GM10266 (cell line): ENCODE results near the gene HBD.
A peak's percentile ranks its signal among the peaks of the same experiment; 100 is the strongest.

Experiments
- DNase-seq: peaks from one replicate; pipeline ENCODE4 v3.0.0; 2012; ENCODE audit errors: extremely low spot score
- TF ChIP-seq, protein P1 (sequence below): IDR thresholded peaks from 2 replicates; pipeline ENCODE4 v1.5.1; 2012; ENCODE audit warnings: mild to moderate bottlenecking, low read depth; ENCODE audit not compliant: control insufficient read depth, insufficient read depth; ENCODE audit errors: missing control alignments

HBD gene

DNA sequence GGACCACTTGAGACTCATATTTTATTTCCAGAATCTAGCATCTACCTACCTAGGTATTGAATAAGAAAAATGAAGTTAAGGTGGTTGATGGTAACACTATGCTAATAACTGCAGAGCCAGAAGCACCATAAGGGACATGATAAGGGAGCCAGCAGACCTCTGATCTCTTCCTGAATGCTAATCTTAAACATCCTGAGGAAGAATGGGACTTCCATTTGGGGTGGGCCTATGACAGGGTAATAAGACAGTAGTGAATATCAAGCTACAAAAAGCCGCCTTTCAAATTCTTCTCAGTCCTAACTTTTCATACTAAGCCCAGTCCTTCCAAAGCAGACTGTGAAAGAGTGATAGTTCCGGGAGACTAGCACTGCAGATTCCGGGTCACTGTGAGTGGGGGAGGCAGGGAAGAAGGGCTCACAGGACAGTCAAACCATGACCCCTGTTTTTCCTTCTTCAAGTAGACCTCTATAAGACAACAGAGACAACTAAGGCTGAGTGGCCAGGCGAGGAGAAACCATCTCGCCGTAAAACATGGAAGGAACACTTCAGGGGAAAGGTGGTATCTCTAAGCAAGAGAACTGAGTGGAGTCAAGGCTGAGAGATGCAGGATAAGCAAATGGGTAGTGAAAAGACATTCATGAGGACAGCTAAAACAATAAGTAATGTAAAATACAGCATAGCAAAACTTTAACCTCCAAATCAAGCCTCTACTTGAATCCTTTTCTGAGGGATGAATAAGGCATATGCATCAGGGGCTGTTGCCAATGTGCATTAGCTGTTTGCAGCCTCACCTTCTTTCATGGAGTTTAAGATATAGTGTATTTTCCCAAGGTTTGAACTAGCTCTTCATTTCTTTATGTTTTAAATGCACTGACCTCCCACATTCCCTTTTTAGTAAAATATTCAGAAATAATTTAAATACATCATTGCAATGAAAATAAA lies 9.5 kb downstream of the HBD start:
- no peak for DNase-seq
- TF ChIP-seq, protein P1, sequence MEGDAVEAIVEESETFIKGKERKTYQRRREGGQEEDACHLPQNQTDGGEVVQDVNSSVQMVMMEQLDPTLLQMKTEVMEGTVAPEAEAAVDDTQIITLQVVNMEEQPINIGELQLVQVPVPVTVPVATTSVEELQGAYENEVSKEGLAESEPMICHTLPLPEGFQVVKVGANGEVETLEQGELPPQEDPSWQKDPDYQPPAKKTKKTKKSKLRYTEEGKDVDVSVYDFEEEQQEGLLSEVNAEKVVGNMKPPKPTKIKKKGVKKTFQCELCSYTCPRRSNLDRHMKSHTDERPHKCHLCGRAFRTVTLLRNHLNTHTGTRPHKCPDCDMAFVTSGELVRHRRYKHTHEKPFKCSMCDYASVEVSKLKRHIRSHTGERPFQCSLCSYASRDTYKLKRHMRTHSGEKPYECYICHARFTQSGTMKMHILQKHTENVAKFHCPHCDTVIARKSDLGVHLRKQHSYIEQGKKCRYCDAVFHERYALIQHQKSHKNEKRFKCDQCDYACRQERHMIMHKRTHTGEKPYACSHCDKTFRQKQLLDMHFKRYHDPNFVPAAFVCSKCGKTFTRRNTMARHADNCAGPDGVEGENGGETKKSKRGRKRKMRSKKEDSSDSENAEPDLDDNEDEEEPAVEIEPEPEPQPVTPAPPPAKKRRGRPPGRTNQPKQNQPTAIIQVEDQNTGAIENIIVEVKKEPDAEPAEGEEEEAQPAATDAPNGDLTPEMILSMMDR, result no peak

DNA sequence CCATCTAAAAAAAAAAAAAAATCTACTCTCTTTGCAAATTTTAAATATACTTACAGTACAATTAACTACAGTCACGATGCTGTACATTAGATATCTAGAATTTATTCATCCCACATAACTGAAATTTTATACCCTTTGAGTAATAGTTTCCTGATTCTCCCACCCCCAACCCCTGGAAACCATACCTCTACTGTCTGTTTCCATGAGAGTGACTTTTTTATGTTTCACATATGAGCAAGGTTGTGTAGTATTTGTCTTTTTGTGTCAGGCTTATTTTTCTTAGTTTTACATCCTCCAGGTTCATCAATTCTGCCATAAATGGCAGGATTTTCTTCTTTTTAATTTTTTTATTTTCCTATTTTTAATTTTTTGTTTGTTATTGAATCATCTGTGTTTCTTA lies 10.6 kb downstream of the HBD start:
- TF ChIP-seq, protein P1, result no peak
- DNase-seq, result no peak

DNA sequence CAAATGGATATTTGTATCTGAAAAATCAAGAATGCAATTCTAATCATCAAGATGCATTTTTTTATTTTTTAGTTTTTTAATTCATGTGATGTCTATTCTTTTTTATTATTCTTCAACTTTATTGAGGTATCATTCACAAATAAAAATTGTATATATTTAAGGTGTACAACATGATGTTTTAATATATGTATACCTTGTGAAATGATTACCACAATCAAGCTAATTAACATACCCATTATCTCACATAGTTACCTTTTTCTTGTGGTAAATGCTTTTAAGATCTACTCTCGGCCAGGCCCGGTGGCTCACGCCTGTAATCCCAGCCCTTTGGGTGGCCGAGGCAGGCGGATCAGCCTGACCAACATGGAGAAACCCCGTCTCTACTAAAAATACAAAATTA lies 11.1 kb downstream of the HBD start:
- DNase-seq, result no peak
- TF ChIP-seq, protein P1, result no peak

DNA sequence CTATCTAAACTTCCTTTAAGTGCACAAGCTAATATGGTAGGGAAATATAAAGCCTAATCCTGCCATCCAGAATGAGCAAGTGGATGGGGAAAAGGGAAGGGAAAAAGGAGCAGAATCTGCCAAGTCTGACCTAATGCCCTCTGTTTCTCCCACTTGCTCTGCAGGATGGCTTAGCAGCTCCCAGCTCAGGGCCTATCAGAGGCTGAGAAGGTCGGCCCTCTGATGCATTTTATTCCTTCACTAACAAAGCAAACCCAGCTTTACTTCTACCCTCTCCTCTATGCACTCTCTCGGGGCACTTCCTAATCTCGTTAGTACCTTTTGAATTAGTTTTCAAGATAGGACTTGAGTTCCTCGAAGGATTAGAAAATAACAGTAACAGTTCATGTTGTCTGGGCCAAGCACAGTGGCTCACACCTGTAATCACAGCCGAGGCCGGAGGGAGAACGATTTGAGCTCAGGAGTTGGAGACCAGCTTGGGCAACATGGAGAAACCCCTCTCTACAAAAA lies 23.9 kb downstream of the HBD start:
- DNase-seq, result no peak
- TF ChIP-seq, protein P1, result no peak

DNA sequence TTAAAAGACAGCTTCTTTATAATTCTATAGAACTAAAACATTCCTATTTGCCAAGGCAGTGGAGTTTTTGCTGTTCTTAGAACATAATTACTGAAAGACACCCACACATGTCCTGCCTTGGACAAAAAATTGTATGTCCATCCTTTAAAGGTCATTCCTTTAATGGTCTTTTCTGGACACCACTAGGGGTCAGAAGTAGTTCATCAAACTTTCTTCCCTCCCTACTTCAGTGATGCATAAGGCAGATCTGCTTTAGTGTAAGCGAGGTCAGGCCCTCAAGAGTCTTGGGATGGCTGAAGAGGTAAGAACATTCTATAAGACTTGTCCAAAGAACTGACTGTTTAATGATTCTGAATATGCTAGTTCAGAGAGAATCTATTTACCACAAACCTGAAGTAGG lies 29.5 kb downstream of the HBD start:
- TF ChIP-seq, protein P1, result peak; percentile 49
- peak; percentile 30 for DNase-seq

DNA sequence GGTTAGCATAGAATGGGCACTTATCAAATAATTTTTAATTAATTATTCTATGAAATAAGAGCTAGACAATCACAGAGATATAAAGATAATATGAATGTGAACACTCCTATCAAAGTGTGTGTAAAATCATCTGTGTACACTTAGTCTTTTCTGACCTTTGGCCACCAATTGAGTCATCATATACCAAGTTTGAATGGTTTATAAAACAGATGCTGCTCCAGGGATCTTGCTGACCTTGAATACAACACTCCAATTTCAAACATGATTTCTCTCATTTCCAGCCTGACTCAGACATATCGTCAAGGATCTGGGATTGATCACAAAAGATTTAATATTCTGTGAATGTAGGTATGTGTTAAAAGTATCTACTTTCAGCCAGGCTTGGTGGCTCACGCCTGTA lies 30.9 kb downstream of the HBD start:
- TF ChIP-seq, protein P1, result no peak
- DNase-seq, result no peak

DNA sequence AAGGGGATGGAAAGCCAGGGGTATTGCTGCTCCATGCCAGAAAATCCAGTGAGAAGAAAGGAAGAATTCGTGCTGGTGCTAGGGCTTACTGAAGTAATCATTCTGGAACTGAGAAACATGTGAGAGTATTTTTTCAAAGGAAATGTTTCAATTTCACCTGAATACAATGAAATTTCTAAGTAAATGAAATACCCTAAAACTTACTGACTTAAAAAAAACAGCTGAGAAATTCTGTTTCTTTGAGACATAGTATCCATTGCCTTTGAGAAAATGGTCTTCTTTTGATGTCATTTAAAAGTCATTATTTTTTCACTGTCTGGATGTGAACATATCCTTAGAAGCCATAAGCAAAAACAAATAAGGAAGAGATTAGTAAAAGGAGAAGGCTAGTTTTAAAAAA lies 33.7 kb downstream of the HBD start, which contains the start of gene OR51V1:
OR51V1 (minus strand) TSS at position 101 of the 400 bp plus-strand sequence; CDS start at position 101, 0 bp downstream.
- TF ChIP-seq, protein P1, result no peak
- DNase-seq, result no peak
